BJ (cell line): ENCODE data around the gene ZFP69B. TPM values are rescaled to one million over a fixed set of nuclear protein-coding genes. Genes with fewer than 3 reads are reported as not detected.

Experiments used
- CTCF ChIA-PET: fragments of 350-600 bp; formaldehyde crosslinking; extraction: SDS; loops from one replicate; lab custom pipeline; 2021; ENCODE audit warnings: antibody characterized with exemption, inconsistent platforms; lab: Yijun Ruan, JAX
- POLR2A ChIA-PET: fragments of 300-600 bp; sonication (Branson Sonifier 250); formaldehyde crosslinking; extraction: SDS; loops from one replicate; lab custom pipeline; 2021; ENCODE audit warnings: antibody characterized with exemption; lab: Charles Lee
- DNase-seq: peaks from one replicate; pipeline ENCODE4 v3.0.0-alpha.2; 2011; ENCODE audit warnings: low read depth
- H3K27me3 ChIP-seq: 2 replicates; pipeline ENCODE4 v1.6.0; 2011; ENCODE audit warnings: low read length; ENCODE audit not compliant: control insufficient read depth, insufficient read depth
- H3K36me3 ChIP-seq: 2 replicates; pipeline ENCODE4 v1.5.1; 2011; ENCODE audit warnings: low read length; ENCODE audit not compliant: control insufficient read depth, insufficient read depth
- H3K4me3 ChIP-seq: 2 replicates; pipeline ENCODE4 v1.5.1; 2011; ENCODE audit warnings: low read depth, mild to moderate bottlenecking, control low read depth, low read length
- CTCF ChIP-seq: IDR thresholded peaks from 2 replicates; pipeline ENCODE4 v1.5.1; 2011; ENCODE audit warnings: low read depth, mild to moderate bottlenecking, control low read depth, inconsistent platforms, low read length, moderate library complexity; ENCODE audit not compliant: insufficient read depth
- polyA minus RNA-seq: library from RNA; depleted of rRNA, polyadenylated mRNA; stranded (reverse); fragments of >200 nt; gene quantifications from 2 replicates; pipeline ENCODE4 v1.2.3, GENCODE V29; 2011; rRNA and poly(A)+ RNA removed
- polyA plus RNA-seq: library from polyadenylated mRNA; depleted of rRNA; stranded (reverse); fragments of >200 nt; gene quantifications from 2 replicates; pipeline ENCODE4 v1.2.3, GENCODE V29; 2011; rRNA removed

ZFP69B gene
- polyA plus RNA-seq = 1.5 and 2.5 TPM in 2 replicates
- polyA minus RNA-seq = 1.5 and 1.7 TPM in 2 replicates

DNA sequence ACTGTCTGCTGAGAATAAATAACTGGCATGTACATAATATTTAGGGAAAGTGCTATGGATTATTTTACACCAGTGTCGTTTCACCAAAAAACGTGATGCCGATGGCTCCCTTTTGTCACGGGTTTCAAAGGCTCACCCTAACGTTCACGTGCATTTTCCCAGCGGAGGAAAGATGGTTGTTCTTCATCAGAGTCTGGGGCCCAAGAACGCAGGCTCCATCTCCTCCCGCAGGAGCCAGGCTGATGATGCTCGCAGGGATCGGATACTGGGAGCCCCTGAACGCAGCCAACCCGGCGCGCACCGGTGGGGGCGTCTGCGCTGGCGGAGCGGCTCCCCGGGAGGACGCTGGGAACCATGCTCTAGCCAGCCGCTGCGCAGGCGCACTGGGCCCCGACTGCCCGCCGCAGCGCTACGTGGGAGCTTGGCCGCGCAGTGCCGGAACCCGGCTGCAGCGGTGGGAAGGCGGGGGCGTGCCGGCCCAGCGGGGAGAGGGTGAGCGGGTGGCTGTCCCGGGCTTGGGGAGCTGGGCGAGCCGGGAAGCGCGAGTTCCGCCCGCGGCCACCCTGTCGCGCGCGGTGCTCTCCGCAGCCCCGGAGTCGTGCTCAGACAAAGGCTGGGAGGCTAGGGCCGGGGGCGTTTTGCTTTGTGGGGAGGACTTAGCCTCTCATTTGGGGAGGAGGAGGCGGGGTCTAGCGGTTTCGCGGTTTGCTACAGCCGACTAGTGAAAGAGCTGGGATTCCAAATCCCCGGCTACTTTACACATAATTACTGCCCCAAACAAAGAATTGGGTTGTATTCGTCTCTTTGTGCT is at the start of gene ZFP69B:
Gene ZFP69B (plus strand): TSS at position 793 of the 811 bp plus-strand sequence. CDS start 486 bp downstream, outside the sequence.
- Histone ChIP-seq H3K4me3 (peak within 1 kb of the TSS; percentile 81), H3K36me3 (no peaks in the 10 kb centered on the region), H3K27me3 (no peaks in the 10 kb centered on the region)
- POLR2A ChIA-PET = no interaction called here
- no peak; the same call in 1 of the 2 replicates for TF ChIP-seq CTCF
- peak; percentile 43 for DNase-seq
- CTCF ChIA-PET = interaction anchor here (0.6 to 5.4 kb wide), 4 partner anchors 11 to 111 kb away, joined by 3 to 28 read pairs (median 4); no protein-coding TSS in a partner anchor

DNA sequence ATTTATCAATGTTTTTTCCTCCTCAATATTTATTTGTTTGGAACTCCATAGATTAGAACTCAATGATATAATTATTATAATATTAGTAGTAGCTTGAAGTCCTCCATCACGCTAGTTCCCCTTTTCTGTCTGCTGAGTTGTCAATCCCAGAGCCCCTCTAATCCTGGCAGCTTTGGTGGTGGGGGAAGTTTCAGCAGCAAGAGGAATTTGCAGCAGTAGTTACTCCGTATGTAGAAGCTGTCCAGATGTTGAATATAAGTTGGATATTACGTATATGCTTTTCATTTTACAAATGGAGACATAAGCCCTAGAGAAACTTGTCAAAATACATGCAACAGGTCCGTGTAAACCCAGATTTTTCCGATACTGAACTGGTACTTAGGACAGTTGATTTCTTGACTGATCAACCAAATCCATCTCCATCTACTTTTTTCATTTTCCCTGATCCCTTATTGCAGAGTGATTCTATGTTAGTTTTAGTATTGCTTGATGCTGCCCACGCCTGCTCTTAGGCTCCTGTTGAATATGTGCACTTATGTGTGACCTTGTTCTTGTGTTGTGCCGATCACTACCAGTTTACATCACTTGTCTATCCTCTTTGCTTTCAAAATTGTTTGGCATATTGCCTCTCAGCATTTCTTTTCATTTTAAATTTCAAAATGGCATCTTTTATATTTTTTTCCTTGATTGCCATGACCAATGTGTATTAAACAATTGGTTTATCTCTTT is 48.6 kb upstream of the ZFP69B start:
- no peak for TF ChIP-seq CTCF
- DNase-seq = no peak
- no peak overlapping the region for H3K4me3 ChIP-seq
- no peaks in the 10 kb centered on the region for H3K36me3 ChIP-seq
- ChIA-PET POLR2A (no interaction called here), CTCF (interaction anchor here (1.4 to 2.7 kb wide), 3 partner anchors 64 to 317 kb away, joined by 3 to 14 read pairs (median 4); no protein-coding TSS in a partner anchor)
- H3K27me3 ChIP-seq = no peaks in the 10 kb centered on the region

DNA sequence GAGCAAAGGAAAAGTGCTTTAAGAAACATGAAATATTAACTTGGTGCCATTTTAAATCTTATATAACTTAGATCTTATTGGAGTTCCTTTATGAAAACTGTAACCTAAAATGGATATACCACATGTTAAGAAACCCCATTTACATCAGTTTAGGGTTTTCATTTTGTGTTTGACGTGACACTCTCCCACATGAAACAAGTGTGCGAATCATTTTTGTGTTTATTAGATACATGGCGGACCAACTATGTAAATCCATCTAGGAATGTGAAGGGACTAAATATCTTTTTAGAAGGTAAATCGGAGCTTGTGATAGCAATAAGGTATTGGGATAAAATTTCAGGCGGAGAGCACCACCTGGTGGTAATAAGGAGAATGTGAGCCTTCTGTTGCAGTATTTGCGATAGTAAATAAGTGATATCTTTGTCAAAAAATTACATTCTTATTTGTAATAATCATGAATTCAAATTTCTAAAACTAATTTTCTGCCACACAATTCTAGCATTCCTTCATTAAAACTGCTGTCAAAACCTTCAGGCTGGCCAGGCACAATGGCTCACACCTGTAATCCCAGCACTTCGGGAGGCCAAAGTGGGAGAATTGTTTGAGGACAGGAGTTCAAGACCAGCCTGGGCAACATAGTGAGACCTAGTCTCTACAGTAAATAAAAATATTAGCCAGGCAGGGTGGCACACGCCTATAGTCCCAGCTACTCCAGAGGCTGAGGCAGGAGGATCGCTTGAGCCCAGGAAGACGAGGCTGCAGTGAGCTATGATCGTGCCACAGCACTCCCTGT is 45.4 kb upstream of the ZFP69B start:
- Histone ChIP-seq H3K4me3 (no peak overlapping the region), H3K36me3 (peaks cover 4% of the 10 kb centered on the region), H3K27me3 (no peaks in the 10 kb centered on the region)
- ChIA-PET CTCF (interaction anchor here (0.6 to 6.2 kb wide), 35 partner anchors 11 to 327 kb away, joined by 3 to 85 read pairs (median 4); partner anchors contain the start of gene RLF), POLR2A (no interaction called here)
- peak; percentile 78 for TF ChIP-seq CTCF
- no peak for DNase-seq

DNA sequence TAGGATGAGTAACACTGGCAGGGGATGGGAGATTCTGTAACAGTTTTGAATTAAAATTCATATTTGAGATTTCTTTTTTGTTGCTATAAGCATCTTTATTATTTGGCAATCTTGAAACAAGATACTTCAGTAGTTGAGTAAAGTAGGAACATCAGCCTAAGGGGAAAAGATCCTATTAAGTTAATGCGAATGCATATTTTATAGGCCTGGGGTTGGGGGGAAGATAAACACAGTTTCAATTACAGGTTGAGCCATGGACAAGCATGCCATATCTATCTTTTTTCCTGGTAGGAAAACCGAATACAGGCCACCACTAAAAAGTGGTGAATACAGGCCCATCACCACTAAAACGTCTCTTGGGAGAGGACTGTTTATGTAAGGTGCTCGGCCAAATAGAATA is 44.5 kb upstream of the ZFP69B start:
- DNase-seq = no peak
- peaks cover 4% of the 10 kb centered on the region for H3K36me3 ChIP-seq
- POLR2A ChIA-PET = no interaction called here
- TF ChIP-seq CTCF = no peak
- no peaks in the 10 kb centered on the region for H3K27me3 ChIP-seq
- CTCF ChIA-PET = interaction anchor here (1.0 to 6.2 kb wide), 14 partner anchors 14 to 328 kb away, joined by 3 to 85 read pairs (median 9); no protein-coding TSS in a partner anchor
- no peak overlapping the region for H3K4me3 ChIP-seq
